BE2C (cell line): ENCODE data around the gene B9D2.
"Not testable (repeated sequence)": the region's sequence is repeated elsewhere in the genome, so short reads cannot be mapped to it uniquely, and the experiment has no call there.

Experiments
- DNase-seq: peaks from one replicate; pipeline ENCODE4 v3.0.0-alpha.2; 2020
- H3K27me3 ChIP-seq: fragments of 250-450 bp; sonication (Bioruptor Pico); 2 replicates; pipeline ENCODE4 v1.5.1; 2020; ENCODE audit warnings: mild to moderate bottlenecking
- H3K36me3 ChIP-seq: fragments of 250-450 bp; sonication (Bioruptor Pico); 2 replicates; pipeline ENCODE4 v1.5.1; 2020; ENCODE audit warnings: mild to moderate bottlenecking
- H3K4me1 ChIP-seq: fragments of 250-450 bp; sonication (Bioruptor Pico); 2 replicates; pipeline ENCODE4 v1.5.1; 2020
- H3K4me3 ChIP-seq: 2 replicates; pipeline ENCODE4 v1.5.1; 2011; ENCODE audit warnings: low read depth, low read length
- H3K9me3 ChIP-seq: fragments of 250-450 bp; sonication (Bioruptor Pico); 2 replicates; pipeline ENCODE4 v1.5.1; 2020
- TF ChIP-seq, protein P1 (sequence below): IDR thresholded peaks from 2 replicates; pipeline ENCODE4 v1.5.1; 2012; ENCODE audit warnings: mild to moderate bottlenecking, low read depth, low read length

B9D2 gene

DNA sequence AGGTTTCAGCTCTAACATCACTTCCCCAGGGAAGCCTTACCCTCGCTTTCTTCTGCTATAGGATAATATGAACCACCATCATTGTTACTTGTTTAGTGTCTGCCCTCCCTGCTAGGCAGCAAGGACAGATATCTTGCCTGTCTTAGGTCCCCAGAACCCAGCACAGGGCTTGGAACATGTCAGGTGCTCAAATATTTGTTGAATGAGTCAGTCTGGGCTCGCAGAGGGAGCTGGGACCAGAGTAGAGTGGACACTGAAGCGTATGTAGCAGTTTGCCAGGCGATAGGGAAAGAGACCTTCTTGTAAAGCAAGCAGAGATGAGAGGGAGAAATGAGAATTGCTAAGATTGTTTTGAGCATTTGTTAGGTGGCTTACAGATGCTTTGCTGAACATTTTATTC lies 45.3 kb upstream of the B9D2 start:
- Histone ChIP-seq H3K27me3 (no peaks in the 10 kb centered on the region), H3K4me3 (no peak overlapping the region), H3K9me3 (no peaks in the 10 kb centered on the region), H3K4me1 (peaks cover 8% of the 10 kb centered on the region), H3K36me3 (peaks cover 21% of the 10 kb centered on the region)
- DNase-seq, result no peak
- TF ChIP-seq, protein P1, sequence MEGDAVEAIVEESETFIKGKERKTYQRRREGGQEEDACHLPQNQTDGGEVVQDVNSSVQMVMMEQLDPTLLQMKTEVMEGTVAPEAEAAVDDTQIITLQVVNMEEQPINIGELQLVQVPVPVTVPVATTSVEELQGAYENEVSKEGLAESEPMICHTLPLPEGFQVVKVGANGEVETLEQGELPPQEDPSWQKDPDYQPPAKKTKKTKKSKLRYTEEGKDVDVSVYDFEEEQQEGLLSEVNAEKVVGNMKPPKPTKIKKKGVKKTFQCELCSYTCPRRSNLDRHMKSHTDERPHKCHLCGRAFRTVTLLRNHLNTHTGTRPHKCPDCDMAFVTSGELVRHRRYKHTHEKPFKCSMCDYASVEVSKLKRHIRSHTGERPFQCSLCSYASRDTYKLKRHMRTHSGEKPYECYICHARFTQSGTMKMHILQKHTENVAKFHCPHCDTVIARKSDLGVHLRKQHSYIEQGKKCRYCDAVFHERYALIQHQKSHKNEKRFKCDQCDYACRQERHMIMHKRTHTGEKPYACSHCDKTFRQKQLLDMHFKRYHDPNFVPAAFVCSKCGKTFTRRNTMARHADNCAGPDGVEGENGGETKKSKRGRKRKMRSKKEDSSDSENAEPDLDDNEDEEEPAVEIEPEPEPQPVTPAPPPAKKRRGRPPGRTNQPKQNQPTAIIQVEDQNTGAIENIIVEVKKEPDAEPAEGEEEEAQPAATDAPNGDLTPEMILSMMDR, result no peak

DNA sequence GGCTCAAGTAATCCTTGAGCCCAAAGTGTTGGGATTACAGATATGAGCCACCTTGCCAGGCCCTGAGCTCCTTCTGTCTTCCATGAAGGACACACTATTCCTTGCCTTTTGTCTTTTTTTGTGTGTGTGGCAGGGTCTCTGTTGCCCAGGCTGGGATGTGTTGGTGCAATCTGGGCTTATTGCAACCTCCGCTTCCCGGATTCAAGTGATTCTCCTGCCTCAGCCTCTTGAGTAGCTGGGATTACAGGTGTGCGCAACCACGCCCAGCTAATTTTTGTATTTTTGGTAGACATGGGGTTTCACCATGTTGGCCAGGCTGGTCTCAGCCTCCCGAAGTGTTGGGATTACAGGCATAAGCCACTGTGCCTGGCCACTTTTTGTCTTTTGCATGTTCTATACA lies 44.9 kb upstream of the B9D2 start:
- H3K27me3 ChIP-seq, DNase-seq, H3K4me1 ChIP-seq, H3K9me3 ChIP-seq, H3K4me3 ChIP-seq: not testable (repeated sequence)
- H3K36me3 ChIP-seq, result peaks cover 21% of the 10 kb centered on the region

DNA sequence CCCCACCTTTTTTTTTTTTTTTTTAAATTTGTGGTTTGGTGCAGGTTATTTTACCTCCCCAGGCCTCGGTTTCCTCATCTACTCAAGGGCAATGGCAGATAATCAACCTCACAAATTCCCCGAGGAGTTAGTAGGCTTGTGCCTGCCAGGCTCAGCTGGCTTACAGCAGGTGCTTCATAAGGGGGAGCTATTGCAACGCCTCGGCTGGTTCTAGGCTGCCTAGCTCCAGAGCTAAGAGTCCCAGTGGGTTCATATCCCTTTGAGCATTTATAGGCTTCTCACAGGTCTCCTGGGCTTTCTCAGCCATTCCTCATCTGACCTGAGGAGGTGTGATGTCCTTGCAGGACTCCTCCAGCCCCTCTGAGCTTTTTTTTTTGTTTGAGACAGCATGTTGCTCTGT lies 44.3 kb upstream of the B9D2 start:
- Histone ChIP-seq H3K27me3 (no peaks in the 10 kb centered on the region), H3K4me1 (peaks cover 8% of the 10 kb centered on the region), H3K36me3 (peaks cover 22% of the 10 kb centered on the region), H3K4me3 (no peak overlapping the region), H3K9me3 (no peaks in the 10 kb centered on the region)
- DNase-seq, result no peak
- TF ChIP-seq, protein P1, result peak; percentile 26; the same call in 1 of the 2 replicates

DNA sequence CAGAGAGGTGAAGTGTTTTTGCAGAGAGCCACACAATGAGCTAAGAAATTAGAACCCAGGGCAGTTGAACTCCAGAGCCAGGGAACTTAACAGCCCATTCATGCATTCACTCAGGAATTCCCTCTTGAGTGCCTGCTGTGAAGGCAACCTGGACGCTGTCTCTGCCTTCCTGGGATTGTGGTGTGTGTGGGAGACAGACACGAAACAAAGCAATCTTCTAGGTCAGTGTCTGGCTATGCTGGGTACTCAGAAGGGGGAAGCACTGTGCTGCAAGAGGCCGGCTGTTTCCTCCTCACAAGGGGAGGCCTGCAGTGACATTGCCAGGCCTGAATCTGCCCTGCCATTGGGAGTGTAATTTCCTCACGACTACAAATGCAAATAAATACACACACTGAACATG lies 43.3 kb upstream of the B9D2 start:
- Histone ChIP-seq H3K27me3 (no peaks in the 10 kb centered on the region), H3K4me3 (no peak overlapping the region), H3K9me3 (no peaks in the 10 kb centered on the region), H3K4me1 (peaks cover 8% of the 10 kb centered on the region), H3K36me3 (peaks cover 19% of the 10 kb centered on the region)
- TF ChIP-seq, protein P1, result no peak
- no peak for DNase-seq

DNA sequence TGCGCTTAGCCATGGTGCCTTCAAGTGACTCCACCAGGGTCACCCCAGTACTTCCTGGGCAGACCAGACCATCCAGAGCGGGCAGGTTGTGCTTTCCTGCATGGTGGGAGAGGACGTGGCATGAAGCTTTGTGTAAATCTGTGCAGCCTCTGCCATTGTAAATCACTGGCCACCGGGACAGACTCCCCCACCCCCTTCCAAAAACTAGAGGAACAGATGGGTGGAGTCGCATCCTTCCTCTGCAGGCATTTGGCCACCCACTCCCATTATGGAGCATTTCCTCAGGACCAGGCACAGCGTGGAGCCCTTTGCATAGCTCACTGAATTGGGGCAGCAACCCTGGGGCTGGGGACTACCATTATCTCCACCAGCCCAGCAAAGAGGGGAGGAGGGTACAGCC lies 41.8 kb upstream of the B9D2 start:
- Histone ChIP-seq H3K27me3 (no peaks in the 10 kb centered on the region), H3K36me3 (peaks cover 7% of the 10 kb centered on the region), H3K9me3 (no peaks in the 10 kb centered on the region), H3K4me1 (no peaks in the 10 kb centered on the region; the same call in 1 of the 2 replicates), H3K4me3 (no peak overlapping the region)
- TF ChIP-seq, protein P1, result no peak
- no peak for DNase-seq

DNA sequence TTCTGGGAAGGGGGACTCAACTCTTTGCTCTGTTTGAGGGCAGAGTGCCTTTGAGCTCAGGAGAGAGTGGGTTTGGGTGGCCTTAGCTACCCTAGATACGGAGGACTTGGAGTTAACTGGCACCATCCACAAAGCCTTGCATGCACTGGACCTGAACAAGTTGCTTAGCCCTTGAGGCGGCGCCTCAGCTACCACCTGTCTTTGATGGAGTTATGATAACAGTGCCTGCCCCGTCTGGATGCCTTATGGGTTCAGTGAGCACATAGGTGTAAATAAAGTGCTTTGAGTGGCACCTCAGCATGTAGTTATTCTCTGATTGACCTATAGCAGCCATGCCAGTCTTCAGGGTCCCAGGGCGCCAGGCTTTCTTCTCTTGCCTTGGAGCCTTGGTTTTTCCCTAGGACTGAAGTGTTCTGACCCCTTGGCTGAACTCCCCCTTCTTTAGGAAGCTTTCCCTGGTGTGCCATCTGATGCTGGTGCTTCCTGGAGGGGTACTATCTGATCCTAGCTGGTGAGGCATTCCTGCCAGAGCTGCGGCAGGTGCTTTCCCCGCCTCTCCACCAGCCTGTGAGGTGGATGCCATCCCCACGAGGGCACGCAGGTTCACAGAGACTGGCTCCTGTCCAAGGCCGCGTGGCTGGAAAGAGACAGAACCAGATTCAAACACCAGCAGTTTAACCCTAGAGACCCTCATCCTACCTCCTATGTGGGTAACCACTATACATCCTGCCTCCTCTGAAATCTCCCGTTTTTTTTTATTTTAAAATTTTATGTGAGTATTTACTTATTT lies 39.4 kb upstream of the B9D2 start:
- H3K27me3 ChIP-seq, result no peaks in the 10 kb centered on the region
- TF ChIP-seq, protein P1, result no peak
- peaks cover 2% of the 10 kb centered on the region; the same call in 1 of the 2 replicates for H3K36me3 ChIP-seq
- H3K4me1 ChIP-seq, result no peaks in the 10 kb centered on the region
- DNase-seq, result no peak
- no peaks in the 10 kb centered on the region for H3K9me3 ChIP-seq
- no peak overlapping the region for H3K4me3 ChIP-seq
